PFSK-1 (cell line): ENCODE measurements around the gene CNTNAP2.

Experiments used
- FOXP2 ChIP-seq: optimal IDR thresholded peaks from 2 replicates; pipeline ENCODE3; 2011; ENCODE audit warnings: borderline replicate concordance, control low read depth, inconsistent platforms; ENCODE audit not compliant: insufficient read depth; ENCODE audit errors: extremely low read length, extremely low read depth
- POLR2AphosphoS5 ChIP-seq: IDR thresholded peaks from 2 replicates; pipeline ENCODE4 v1.6.1; 2012; ENCODE audit warnings: low read depth, mild to moderate bottlenecking, control low read depth, low read length, moderate library complexity
- REST ChIP-seq, 2 experiments: IDR thresholded peaks; 2 replicates each; pipeline versions ENCODE4 v1.6.1 to v1.8.0; 2011 to 2012; ENCODE audit warnings: low read depth in 2 of 2, low read length in 2 of 2, control low read depth in 1 of 2, inconsistent platforms in 1 of 2, mild to moderate bottlenecking in 1 of 2, moderate library complexity in 1 of 2; ENCODE audit not compliant: insufficient read depth in 1 of 2
- SIN3A ChIP-seq: IDR thresholded peaks from 2 replicates; pipeline ENCODE4 v1.6.1; 2012; ENCODE audit warnings: mild to moderate bottlenecking, low read length, moderate library complexity, borderline replicate concordance; ENCODE audit not compliant: insufficient read depth
- TAF1 ChIP-seq: IDR thresholded peaks from 2 replicates; pipeline ENCODE4 v1.6.1; 2012; ENCODE audit warnings: low read length, control low read depth, borderline replicate concordance; ENCODE audit not compliant: insufficient read depth

Gene CNTNAP2

GRCh38 chr7:146388928-146389327 is 272.3 kb downstream of the CNTNAP2 start:
- TF ChIP-seq TAF1 (no peak), REST (IDR thresholded peaks at IDR 0.05; ENCODE audit: insufficient read depth in 1 of 2, low read depth in 2 of 2, low read length in 2 of 2) (no peak), SIN3A (no peak), FOXP2 (no peak), POLR2AphosphoS5 (no peak)

GRCh38 chr7:146393346-146393745 is 276.7 kb downstream of the CNTNAP2 start:
- TF ChIP-seq TAF1 (no peak), FOXP2 (no peak), POLR2AphosphoS5 (no peak), SIN3A (no peak), REST (IDR thresholded peaks at IDR 0.05; ENCODE audit: insufficient read depth in 1 of 2, low read depth in 2 of 2, low read length in 2 of 2) (no peak)

- no peak for TF ChIP-seq FOXP2
- no peak for TF ChIP-seq REST (IDR thresholded peaks at IDR 0.05; ENCODE audit: insufficient read depth in 1 of 2, low read depth in 2 of 2, low read length in 2 of 2)
- no peak for TF ChIP-seq TAF1
- TF ChIP-seq SIN3A, result no peak
- TF ChIP-seq POLR2AphosphoS5, result no peak
Observed at GRCh38 chr7:146397141-146397540, 280.5 kb downstream of the CNTNAP2 start.

GRCh38 chr7:146401939-146402338 is 285.3 kb downstream of the CNTNAP2 start:
- no peak for TF ChIP-seq POLR2AphosphoS5
- no peak for TF ChIP-seq FOXP2
- TF ChIP-seq TAF1, result no peak
- no peak for TF ChIP-seq REST (IDR thresholded peaks at IDR 0.05; ENCODE audit: insufficient read depth in 1 of 2, low read depth in 2 of 2, low read length in 2 of 2)

DNA sequence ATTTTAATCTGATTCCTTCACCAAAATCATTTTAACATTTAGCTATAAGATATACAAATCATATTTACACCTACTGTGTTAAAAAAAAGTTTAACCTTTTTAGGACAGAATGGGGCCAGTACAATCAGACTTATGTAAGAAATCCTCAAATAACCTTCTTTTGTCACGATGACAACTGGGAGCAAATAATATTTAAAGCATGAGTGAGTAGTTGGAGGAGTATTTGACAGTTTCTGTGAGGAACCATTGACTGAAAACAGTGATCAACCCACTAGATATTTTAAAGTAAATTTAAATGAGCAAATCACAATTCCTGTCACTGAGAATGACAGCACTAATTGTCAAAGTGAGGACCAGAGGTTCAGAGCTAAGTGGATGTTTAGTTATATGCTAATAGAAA is 289.1 kb downstream of the CNTNAP2 start:
- TF ChIP-seq REST (IDR thresholded peaks at IDR 0.05; ENCODE audit: insufficient read depth in 1 of 2, low read depth in 2 of 2, low read length in 2 of 2), result no peak
- no peak for TF ChIP-seq TAF1
- no peak for TF ChIP-seq SIN3A
- no peak for TF ChIP-seq POLR2AphosphoS5
- no peak for TF ChIP-seq FOXP2
